ENCODE results near the gene ZFX. TPM values are rescaled to one million over a fixed set of nuclear protein-coding genes. Genes with fewer than 3 reads are reported as not detected.

Gene ZFX
- 7.7 to 10.5 TPM (median 9.2 TPM) in 5 replicates for total RNA-seq (2022; extraction: Qiagen RNA extraction; ENCODE audit: low read depth)

DNA sequence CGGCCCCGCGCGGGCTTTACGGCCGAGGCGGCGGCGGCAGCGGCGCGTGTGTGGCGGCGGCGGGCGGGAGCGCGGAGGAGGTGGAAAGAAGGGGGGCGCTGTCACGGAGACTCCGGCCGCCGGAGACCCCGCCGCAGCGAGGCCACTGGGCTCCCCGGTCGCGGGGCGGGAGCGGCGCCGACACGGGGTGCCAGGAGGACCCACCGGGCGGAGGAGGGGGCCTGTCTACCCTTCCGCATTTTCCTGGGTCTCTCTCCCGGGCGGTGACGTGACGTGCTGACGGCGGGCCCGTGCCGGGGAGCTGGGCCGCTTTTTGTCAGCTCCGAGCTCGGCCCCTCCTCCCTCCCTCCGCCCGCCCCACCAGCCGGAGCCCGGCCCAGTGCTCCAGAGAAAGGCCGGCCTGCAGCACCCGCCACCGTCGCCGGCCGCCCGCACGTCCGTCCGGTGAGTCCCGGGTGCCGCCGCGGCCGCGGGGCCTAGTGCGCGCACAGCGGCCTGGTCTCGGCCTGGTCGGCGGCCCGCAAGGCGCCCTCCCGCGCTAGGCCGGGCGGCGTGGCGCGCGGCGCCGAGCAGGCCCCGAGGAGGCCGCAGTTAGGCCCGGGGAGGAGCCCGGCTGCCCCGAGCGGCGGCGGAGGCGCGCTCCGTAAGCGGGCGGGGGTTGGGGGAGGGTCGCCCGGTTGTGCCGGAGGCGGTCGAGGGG lies at the start of gene ZFX:
Gene ZFX, plus strand, starts transcription at position 379 of the 700 bp plus-strand sequence. CDS start 23,014 bp downstream, outside the sequence.

Other genes starting within 250 kb of the ZFX start
- 28.1 to 38.0 TPM (median 32.9 TPM) in 5 replicates for gene APOO, start 241.8 kb upstream of the ZFX start, total RNA-seq (2022; extraction: Qiagen RNA extraction; ENCODE audit: low read depth)
- gene CXorf58, start 241.7 kb upstream of the ZFX start, total RNA-seq (2022; extraction: Qiagen RNA extraction; ENCODE audit: low read depth), result 0.07 to 0.19 TPM (median 0.11 TPM) in 4 of 5 replicates, not detected in the other
- gene KLHL15, start 122.5 kb upstream of the ZFX start, total RNA-seq (2022; extraction: Qiagen RNA extraction; ENCODE audit: low read depth), result 3.4 to 4.6 TPM (median 3.7 TPM) in 5 replicates
- gene EIF2S3, start 94.8 kb upstream of the ZFX start, total RNA-seq (2022; extraction: Qiagen RNA extraction; ENCODE audit: low read depth), result 119 to 195 TPM (median 140 TPM) in 5 replicates
- gene SUPT20HL2, start 164.3 kb downstream of the ZFX start, total RNA-seq (2022; extraction: Qiagen RNA extraction; ENCODE audit: low read depth), result not detected in 5 replicates
- not detected in 5 replicates for gene SUPT20HL1, start 210.9 kb downstream of the ZFX start, total RNA-seq (2022; extraction: Qiagen RNA extraction; ENCODE audit: low read depth)

Data from A549 treated with GW870086 at 1 μM for 4 hours (cell line).